ENCODE data around the gene FNIP1.

DNA sequence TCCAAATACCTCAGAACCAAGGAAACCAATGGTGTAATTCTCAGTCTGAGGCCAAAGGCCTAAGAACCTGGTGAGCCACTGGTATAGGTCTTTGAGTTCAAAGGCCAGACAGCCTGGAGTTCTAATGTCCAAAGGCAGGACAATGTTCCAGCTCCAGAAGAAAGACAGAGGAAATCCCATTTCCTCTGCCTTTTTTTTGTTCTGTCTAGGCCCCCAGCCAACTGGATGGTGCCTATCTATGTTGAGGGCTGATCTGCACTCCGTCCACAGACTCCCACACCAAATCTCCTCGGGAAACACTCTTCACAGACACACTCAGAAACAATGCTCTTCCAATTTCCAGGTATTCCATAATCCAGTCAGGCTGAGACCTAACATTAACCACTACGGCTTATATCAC lies 30.1 kb downstream of the FNIP1 start:
- TF ChIP-seq, protein P1, sequence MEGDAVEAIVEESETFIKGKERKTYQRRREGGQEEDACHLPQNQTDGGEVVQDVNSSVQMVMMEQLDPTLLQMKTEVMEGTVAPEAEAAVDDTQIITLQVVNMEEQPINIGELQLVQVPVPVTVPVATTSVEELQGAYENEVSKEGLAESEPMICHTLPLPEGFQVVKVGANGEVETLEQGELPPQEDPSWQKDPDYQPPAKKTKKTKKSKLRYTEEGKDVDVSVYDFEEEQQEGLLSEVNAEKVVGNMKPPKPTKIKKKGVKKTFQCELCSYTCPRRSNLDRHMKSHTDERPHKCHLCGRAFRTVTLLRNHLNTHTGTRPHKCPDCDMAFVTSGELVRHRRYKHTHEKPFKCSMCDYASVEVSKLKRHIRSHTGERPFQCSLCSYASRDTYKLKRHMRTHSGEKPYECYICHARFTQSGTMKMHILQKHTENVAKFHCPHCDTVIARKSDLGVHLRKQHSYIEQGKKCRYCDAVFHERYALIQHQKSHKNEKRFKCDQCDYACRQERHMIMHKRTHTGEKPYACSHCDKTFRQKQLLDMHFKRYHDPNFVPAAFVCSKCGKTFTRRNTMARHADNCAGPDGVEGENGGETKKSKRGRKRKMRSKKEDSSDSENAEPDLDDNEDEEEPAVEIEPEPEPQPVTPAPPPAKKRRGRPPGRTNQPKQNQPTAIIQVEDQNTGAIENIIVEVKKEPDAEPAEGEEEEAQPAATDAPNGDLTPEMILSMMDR (optimal IDR thresholded peaks at IDR 0.05 in 1 of 3, IDR thresholded peaks at IDR 0.05 in 1 of 3, conservative IDR thresholded peaks at IDR 0.05 in 1 of 3; ENCODE audit: extremely low read depth in 1 of 3, insufficient read depth in 2 of 3, low read length in 3 of 3) = no peak
- TF ChIP-seq EZH2 (IDR thresholded peaks at IDR 0.05; ENCODE audit: low read length) = no peak

All from keratinocyte (primary cell).